ENCODE data around the gene KRT80. TPM values are rescaled to one million over a fixed set of nuclear protein-coding genes. Genes with fewer than 3 reads are reported as not detected.

KRT80 gene
- total RNA-seq, 3 donors from 2014 or later = 0.06 TPM; not detected in 2

DNA sequence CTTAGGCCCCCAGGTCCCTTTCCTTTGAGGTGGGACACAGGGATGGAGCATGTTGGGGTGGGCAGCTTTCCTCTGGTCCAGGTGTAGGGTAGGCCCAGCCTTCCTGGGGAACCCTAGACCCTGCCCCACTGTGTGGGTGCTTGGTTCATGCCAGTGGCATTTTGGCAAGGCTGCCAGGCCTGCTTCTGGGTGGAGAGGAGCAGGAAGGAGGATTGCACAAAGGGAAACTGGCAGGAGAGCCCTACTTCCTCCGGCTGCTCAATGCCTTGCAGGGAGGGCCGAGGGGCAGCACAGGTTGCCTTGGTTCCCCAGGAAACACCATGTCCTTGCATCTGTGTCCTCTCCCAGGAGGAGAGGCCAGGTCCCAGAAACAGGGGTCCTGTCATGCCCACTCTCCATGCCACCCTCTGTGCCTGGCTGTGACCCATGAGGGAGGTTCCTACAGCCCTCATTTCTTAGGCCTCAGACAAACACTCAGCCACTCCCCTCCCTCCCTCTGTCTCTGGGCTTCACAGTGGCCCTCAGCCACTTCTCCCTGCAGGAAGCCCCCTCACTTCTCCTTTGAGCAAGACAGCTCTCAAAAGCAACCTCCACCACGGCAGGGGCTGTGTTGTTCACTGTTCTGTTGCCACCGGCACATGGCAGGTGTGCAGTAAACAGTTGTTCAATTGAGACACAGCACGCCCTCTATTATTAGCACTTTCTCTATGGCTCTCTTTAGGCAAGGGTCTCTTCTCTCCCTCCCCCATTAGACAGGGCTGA, 6.8 kb upstream of the KRT80 start:
- H3K36me3 ChIP-seq (ENCODE audit: low read depth) = no peaks in the 10 kb centered on the region
- no peak overlapping the region for H3K4me3 ChIP-seq
- ATAC-seq = no peak
- TF ChIP-seq, protein P1, sequence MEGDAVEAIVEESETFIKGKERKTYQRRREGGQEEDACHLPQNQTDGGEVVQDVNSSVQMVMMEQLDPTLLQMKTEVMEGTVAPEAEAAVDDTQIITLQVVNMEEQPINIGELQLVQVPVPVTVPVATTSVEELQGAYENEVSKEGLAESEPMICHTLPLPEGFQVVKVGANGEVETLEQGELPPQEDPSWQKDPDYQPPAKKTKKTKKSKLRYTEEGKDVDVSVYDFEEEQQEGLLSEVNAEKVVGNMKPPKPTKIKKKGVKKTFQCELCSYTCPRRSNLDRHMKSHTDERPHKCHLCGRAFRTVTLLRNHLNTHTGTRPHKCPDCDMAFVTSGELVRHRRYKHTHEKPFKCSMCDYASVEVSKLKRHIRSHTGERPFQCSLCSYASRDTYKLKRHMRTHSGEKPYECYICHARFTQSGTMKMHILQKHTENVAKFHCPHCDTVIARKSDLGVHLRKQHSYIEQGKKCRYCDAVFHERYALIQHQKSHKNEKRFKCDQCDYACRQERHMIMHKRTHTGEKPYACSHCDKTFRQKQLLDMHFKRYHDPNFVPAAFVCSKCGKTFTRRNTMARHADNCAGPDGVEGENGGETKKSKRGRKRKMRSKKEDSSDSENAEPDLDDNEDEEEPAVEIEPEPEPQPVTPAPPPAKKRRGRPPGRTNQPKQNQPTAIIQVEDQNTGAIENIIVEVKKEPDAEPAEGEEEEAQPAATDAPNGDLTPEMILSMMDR (IDR thresholded peaks at IDR 0.05) = no peak
- H3K4me1 ChIP-seq (ENCODE audit: low read depth) = no peaks in the 10 kb centered on the region
- no peaks in the 10 kb centered on the region for H3K9me3 ChIP-seq
- intact Hi-C loops (cut with DNase I, micrococcal nuclease) = no loop called here
- DNase-seq = peak in 1 of 3 donors; percentile 34

GRCh38 chr12:52197371-52198231, 5.8 kb upstream of the KRT80 start:
- ATAC-seq (no peak), DNase-seq (no peak)
- intact Hi-C loops (cut with DNase I, micrococcal nuclease) = no loop called here
- Histone ChIP-seq H3K4me3 (no peak overlapping the region), H3K9me3 (no peaks in the 10 kb centered on the region), H3K36me3 (ENCODE audit: low read depth) (no peaks in the 10 kb centered on the region), H3K4me1 (ENCODE audit: low read depth) (no peaks in the 10 kb centered on the region)
- TF ChIP-seq, protein P1 (IDR thresholded peaks at IDR 0.05) = no peak

DNA sequence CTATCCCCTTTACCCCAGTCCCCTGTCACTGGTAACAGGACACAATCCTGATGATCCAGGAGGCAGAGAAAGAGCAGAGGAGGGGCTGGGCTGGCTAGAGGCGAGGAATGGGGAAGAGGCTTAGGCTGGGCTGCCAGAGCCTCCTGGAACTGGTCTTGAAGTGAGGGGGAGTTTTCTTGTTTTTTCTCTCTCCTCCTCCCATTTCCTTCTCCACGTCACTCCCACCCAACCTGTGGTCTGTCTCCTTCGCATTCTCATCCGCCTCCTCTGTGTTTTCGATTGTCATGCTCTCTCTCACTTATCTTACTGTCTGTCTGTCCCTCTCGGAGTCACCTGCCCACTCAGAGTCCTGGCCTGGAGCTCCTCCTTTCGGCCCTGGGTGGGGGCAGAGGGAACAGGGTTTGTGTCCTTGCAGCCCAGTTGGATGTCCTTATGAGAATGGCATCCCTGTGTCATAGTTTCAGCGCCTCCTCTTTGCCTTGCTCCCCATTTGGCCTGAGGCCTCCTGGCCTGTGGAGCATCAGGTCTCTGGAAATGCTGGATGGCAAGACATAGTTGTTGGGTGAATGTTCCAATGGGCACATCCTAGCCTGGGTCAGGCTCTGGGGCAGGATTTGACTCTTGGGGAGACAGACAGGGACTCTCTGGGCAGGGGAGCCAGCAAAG, 3.4 kb upstream of the KRT80 start:
- Histone ChIP-seq H3K4me1 (ENCODE audit: low read depth) (no peaks in the 10 kb centered on the region), H3K9me3 (no peaks in the 10 kb centered on the region), H3K4me3 (no peak overlapping the region), H3K36me3 (ENCODE audit: low read depth) (no peaks in the 10 kb centered on the region)
- no peak for ATAC-seq
- TF ChIP-seq, protein P1 (IDR thresholded peaks at IDR 0.05) = no peak
- intact Hi-C loops (cut with DNase I, micrococcal nuclease) = no loop called here
- DNase-seq = no peak

DNA sequence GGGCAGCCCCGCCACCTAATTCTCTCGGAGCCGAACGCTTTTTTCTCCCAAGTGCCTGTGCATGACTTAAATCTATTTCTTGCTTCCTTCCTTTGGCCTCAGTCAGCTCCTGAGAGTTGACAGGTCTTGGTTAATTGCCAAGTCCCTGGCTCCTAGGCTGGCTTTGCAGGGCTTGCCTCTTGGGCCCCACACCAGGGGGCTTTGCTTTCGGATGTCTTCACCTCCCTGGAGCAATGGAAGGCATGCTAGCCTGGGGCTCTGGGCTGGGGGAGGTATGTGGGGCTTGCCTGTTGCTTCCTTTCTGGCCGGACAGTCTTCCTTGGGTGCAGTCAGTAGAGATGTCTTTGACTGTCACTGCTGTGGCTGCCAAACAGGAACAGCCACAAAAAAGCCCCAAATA, 2.2 kb upstream of the KRT80 start:
- intact Hi-C loops (cut with DNase I, micrococcal nuclease) = no loop called here
- no peak overlapping the region for H3K4me3 ChIP-seq
- H3K9me3 ChIP-seq = no peaks in the 10 kb centered on the region
- ATAC-seq = no peak
- H3K4me1 ChIP-seq (ENCODE audit: low read depth) = no peaks in the 10 kb centered on the region
- no peak for DNase-seq
- TF ChIP-seq, protein P1 (IDR thresholded peaks at IDR 0.05) = no peak
- no peaks in the 10 kb centered on the region for H3K36me3 ChIP-seq (ENCODE audit: low read depth)

- DNase-seq (no peak), ATAC-seq (no peak)
- TF ChIP-seq, protein P1 (IDR thresholded peaks at IDR 0.05) = no peak
- Histone ChIP-seq H3K9me3 (no peaks in the 10 kb centered on the region), H3K4me1 (ENCODE audit: low read depth) (no peaks in the 10 kb centered on the region), H3K36me3 (ENCODE audit: low read depth) (no peaks in the 10 kb centered on the region), H3K4me3 (no peak overlapping the region)
- intact Hi-C loops (cut with DNase I, micrococcal nuclease) = no loop called here
Measured at GRCh38 chr12:52193532-52193931, 1.7 kb upstream of the KRT80 start.
